Activated CD4-positive, alpha-beta T cell treated with anti-CD3 and anti-CD28 coated beads, Interleukin-2, amount 50 U/mL, for 48 hours (primary cell): ENCODE measurements around the gene ROCK1.

Experiments used
- DNase-seq, 2 experiments: peaks; one replicate each; pipeline ENCODE4 v3.0.0-alpha.2; 2020

The ROCK1 gene

GRCh38 chr18:21105936-21106335 is 5.7 kb downstream of the ROCK1 start:
- no peak for DNase-seq

GRCh38 chr18:21101172-21101571 is 10.4 kb downstream of the ROCK1 start:
- DNase-seq: no peak

GRCh38 chr18:21100678-21101077 is 10.9 kb downstream of the ROCK1 start:
- DNase-seq: no peak

- no peak for DNase-seq
These were observed 11.5 kb downstream of the ROCK1 start for GRCh38 chr18:21100146-21100545.

GRCh38 chr18:21099442-21099841 is 12.2 kb downstream of the ROCK1 start:
- no peak for DNase-seq

GRCh38 chr18:21096760-21097159 is 14.9 kb downstream of the ROCK1 start:
- DNase-seq: no peak

- no peak for DNase-seq
These were observed 18.5 kb downstream of the ROCK1 start for GRCh38 chr18:21093133-21093532.

GRCh38 chr18:21090680-21091079 is 20.9 kb downstream of the ROCK1 start:
- no peak for DNase-seq

- DNase-seq: no peak
These were observed 25.9 kb downstream of the ROCK1 start for GRCh38 chr18:21085579-21086166.

GRCh38 chr18:21084511-21085078 is 27.0 kb downstream of the ROCK1 start:
- DNase-seq: no peak

- no peak for DNase-seq
These were observed 28.6 kb downstream of the ROCK1 start for GRCh38 chr18:21083017-21083416.

- DNase-seq: no peak
These were observed 30.2 kb downstream of the ROCK1 start for GRCh38 chr18:21081426-21081825.

- no peak for DNase-seq
These were observed 31.0 kb downstream of the ROCK1 start for GRCh38 chr18:21080576-21080975.

GRCh38 chr18:21074336-21075323 is 37.0 kb downstream of the ROCK1 start:
- DNase-seq: no peak

GRCh38 chr18:21073180-21073579 is 38.4 kb downstream of the ROCK1 start:
- DNase-seq: no peak

- no peak for DNase-seq
These were observed 40.5 kb downstream of the ROCK1 start for GRCh38 chr18:21071071-21071470.

GRCh38 chr18:21069468-21069867 is 42.1 kb downstream of the ROCK1 start:
- DNase-seq: no peak

- DNase-seq: no peak
These were observed 47.3 kb downstream of the ROCK1 start for GRCh38 chr18:21064347-21064746.

- DNase-seq: no peak
These were observed 48.6 kb downstream of the ROCK1 start for GRCh38 chr18:21063011-21063410.

GRCh38 chr18:21057112-21057511 is 54.5 kb downstream of the ROCK1 start:
- no peak for DNase-seq

- DNase-seq: no peak
These were observed 55.1 kb downstream of the ROCK1 start for GRCh38 chr18:21056545-21056944.

GRCh38 chr18:21054252-21054821 is 57.3 kb downstream of the ROCK1 start:
- DNase-seq: no peak

GRCh38 chr18:21053127-21053526 is 58.5 kb downstream of the ROCK1 start:
- DNase-seq: no peak

- DNase-seq: no peak
These were observed 59.2 kb downstream of the ROCK1 start for GRCh38 chr18:21052385-21052784.
